Endometrial microvascular endothelial cells (primary cell): ENCODE data around the gene NCEH1. TPM values are rescaled to one million over a fixed set of nuclear protein-coding genes. Genes with fewer than 3 reads are reported as not detected.
"Not testable (repeated sequence)": the region's sequence is repeated elsewhere in the genome, so short reads cannot be mapped to it uniquely, and the experiment has no call there.

ENCODE experiments used
- in situ Hi-C: cut with HindIII; loops from 2 replicates; pipeline ENCODE4 v1.10.0; 2017; ENCODE audit warnings: low sequenced_read_pairs, low pct_unique_long_range_greater_than_20kb; ENCODE audit errors: inconsistent ontology term
- total RNA-seq: library from RNA; depleted of rRNA; stranded (reverse); fragments of >200 nt; gene quantifications from one replicate; pipeline ENCODE4 v1.2.3, GENCODE V29; 2015; ENCODE audit errors: inconsistent ontology term

NCEH1 gene
- total RNA-seq, result 45.5 TPM

- in situ Hi-C loops, result no loop called here
Observed at GRCh38 chr3:172710664-172711453, at the start of gene NCEH1. Gene NCEH1, minus strand, starts transcription at chr3:172711067. Its CDS starts 83 bp downstream, at chr3:172710984.

- in situ Hi-C loops, result not testable (repeated sequence)
Observed at GRCh38 chr3:172760416-172760815, 49.5 kb upstream of the NCEH1 start.

GRCh38 chr3:172753125-172753524, 42.3 kb upstream of the NCEH1 start:
- in situ Hi-C loops, result no loop called here

GRCh38 chr3:172752651-172753050, 41.8 kb upstream of the NCEH1 start:
- in situ Hi-C loops, result no loop called here

DNA sequence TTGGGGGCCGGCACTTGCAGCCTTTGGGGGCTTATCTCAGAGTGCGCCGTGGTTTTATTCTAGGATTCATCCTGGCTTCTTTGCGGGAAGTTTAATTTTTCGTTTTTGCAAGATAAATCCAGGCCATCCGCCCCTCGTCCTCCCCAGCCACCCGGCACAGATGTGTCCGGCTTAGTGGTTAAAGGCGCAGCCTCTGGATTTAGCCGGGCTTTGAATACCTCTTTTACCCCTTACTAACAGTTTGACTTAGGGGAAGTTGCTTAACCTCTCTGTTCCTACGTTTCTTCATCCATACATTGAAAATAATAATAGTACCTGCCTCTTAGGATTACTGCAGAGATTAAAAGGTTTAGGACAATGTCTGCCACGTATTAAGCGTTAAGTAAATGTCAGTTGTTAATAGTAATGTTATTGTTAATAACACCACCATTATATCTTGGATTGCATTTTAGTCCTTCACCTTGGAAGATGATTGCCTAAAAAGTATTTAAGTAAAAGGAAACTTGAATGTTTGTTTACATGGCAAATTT, 40.4 kb upstream of the NCEH1 start:
- in situ Hi-C loops, result no loop called here

DNA sequence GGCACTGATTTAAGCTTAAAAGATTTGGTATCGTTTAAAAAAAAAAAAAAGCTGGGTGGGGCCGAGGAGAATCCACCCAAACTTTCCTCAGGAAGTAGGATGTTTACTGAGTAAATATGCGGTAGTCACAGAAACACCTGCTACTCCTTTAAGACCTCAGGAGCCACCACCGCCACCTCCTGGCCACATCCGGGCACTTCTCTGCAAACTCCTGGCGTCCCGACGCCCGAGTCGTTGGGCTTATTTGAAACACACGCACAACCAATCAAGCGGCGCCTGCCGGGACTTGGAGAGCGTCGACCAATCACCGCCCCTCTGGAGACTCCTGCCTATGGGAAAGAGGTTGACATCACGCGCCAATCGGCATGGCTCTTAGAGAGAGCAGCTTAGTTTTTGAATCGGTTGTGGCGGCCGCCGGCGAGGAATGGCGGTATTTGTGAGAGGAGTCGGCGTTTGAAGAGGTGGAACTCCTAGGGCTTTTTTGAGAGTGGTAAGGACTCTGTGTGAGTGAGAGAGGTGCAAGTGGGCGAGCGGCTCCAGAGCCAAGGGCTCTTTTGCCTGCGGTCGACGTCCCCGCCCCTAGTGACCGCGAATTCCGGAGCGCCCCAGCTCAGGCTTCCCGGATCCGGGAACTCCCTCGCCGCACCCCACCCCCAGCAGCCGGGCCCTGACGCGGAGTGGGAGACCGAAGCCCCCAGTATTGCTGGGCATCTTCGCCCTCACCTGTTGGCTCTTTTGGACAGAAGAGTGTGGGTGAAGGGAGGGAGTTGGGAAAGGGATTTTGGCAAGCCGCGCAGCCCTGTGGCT, 39.7 kb upstream of the NCEH1 start, which contains the start of gene ECT2:
Gene ECT2, plus strand, starts transcription at position 359 of the 807 bp plus-strand sequence. CDS start 3,805 bp downstream, outside the sequence.
- in situ Hi-C loops, result no loop called here

DNA sequence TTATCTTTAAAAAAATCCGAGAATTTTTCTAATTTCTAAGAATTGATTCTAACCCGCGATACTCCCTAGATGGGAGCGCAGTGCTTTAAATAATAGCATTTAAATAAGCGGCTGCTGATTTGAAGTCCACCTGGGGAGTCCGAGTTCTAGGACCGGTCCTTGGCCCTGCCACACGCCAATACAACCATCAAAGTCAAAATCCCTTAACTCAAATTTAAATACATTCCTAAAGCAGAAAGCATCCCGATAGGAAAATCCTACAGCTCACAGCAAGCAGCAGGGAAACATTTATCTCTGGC, 39.2 kb upstream of the NCEH1 start:
- in situ Hi-C loops, result no loop called here

DNA sequence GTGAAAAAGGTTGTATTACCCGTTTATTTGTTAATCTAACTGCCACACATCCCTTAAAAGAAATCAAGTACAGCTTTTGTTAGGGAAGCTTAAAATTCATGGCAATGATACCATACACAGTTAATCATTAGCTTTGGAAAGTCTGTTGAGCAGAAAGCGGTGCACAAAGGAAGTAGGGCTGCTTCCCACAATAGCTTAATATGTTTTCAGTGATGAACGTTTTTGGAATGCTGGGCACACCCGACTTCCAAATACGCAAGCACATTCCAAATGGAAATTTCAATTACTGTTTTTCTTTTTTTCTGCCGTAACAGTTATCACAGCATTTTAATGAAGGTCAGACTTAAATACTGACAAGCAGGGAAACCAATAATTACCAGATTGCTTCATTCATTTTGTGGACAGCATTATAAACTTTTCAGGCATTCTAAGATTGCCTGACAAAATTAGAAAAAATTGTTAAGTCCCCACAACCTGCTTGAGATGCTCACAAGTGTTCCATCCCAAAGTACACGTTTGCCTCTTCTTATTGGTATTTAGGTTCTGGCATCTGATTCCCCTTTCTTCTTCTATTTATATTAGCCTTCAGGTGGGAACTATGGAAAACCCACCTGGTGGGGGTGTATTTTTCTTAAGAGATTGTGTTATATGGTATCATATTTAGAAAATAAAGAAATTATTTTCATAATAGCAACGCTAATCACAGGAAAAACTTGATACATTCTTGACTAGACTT, 38.5 kb upstream of the NCEH1 start:
- in situ Hi-C loops, result no loop called here

- in situ Hi-C loops, result no loop called here
Observed at GRCh38 chr3:172746475-172746874, 35.6 kb upstream of the NCEH1 start.

DNA sequence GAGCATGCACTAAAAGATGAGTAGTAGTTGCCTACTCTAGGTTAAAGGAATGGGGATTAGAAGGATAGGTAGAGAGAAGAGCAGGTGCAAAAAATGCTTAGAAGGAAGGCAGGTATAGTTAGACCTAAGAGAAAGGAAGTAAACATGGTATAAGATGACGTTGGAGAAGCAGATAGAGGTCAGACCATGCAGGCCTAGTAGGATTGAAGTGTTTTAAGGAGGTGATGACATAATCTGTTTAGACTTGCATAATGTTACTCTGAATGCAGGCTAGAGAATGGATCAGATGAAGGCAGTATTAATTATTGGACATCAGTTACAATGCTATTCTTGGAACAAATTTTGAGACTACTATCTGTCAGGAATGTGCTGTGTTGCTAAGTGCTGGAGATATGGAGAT, 28.6 kb upstream of the NCEH1 start:
- in situ Hi-C loops, result no loop called here

GRCh38 chr3:172735014-172735413, 24.1 kb upstream of the NCEH1 start:
- in situ Hi-C loops, result no loop called here

DNA sequence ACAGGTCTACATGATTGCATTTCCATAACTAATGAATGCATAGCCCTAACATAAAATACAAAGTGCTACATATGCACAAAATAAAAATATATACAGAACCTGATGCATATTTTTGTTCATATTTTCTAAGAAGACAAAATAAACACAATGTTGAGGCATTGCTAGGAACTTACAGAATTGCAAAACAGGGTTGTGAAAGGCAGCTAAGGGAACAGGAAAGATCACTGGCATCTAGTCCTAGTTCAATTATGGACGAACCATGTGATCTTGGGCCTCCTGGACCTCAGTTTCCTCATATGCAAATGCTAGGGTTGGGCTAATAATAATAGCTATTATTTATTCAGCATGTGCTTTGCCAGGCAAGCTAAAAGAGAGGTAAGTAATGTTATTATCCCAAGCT, 15.5 kb upstream of the NCEH1 start:
- in situ Hi-C loops, result no loop called here

- in situ Hi-C loops, result not testable (repeated sequence)
Observed at GRCh38 chr3:172722536-172723040, 11.7 kb upstream of the NCEH1 start.

DNA sequence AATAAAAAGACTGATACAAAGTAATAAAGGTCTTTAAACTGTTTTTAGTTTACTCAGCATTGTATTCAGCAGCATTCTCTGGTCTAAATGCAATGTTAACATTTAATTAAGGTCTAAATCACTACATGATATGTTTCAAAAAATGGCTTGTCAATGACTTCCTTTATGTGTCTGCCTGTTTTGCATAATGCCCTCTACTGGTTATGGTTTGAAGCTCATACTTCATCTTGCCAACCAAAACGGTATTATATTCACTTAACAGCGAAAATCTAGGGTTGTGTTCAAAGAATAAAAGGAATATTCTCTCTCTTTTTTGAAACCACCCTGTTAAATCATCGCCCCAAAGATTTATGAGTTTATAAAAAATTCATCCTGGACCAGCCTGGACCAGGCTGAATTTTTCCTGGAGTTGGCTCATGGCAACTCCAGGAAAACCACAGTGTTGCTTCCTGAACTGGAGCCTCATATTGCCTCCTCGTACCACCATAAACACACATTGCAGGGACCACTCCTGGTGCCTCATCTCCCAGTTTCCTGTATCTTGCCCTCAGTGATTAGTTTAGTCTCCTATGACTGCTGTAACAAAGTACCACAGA, 6.7 kb upstream of the NCEH1 start:
- in situ Hi-C loops, result no loop called here

DNA sequence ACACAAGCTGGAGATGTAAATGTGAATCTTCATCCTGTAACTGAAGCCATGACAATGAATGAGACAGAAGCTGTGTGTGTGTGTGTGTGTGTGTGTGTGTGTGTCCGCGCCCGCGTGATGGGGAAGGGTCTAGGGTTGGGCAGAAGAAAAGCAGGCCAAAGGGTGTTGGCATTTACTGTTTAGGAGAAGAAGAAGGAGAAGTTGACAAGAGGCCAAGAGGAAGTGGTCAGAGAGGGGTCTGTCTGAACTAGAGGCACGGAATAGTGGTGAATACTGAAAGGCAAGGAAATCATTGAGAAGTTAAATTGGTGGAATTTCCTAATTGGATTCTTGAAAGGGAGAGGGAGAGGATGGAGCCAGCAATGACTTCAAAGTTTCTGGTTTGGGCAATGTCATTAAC, 5.6 kb upstream of the NCEH1 start:
- in situ Hi-C loops, result no loop called here

- in situ Hi-C loops, result no loop called here
Observed at GRCh38 chr3:172713316-172713715, 2.4 kb upstream of the NCEH1 start.

- in situ Hi-C loops, result no loop called here
Observed at GRCh38 chr3:172711454-172711795, 558 bp upstream of the NCEH1 start.

DNA sequence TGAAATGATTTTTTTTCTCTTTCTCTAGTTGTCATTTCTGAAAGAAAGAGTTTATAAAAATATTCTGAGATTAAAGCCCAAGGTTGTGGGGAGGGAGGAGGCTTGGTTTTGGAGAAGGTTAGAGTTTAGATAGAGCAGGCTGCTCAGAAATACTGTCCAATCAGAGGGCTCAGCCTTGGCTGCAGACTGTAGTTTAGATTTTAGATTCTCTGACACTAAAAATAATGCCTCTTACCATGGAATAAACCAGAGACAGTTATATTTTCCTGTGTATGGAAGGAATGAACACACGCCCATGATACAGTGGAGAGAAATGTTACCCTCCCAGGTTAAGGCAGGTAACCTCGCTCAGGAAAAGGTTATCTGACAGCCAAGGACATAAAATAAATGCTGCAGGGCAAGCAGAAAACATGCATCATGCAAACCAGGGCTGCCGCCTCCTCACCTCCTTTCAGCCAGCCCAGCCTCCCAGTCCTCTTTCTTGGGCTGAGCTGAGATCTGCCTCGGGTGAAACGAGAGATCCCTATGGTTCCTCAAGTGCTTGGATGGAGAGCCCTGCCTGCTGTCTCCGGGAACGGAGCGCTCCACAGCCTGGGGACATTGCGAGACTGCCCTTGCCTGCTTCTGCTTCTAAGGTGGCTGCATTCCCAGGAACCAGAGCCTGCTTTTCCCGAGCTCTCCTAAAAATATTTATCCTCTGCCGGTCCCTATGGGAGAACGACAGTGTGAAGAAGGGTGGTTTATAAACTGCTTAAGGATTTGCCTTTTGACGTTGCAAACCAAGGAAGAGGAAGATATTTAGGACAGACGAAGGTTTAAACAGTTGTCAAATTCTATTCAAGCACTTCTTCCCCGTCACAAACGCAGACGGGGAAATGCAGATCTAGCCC, 848 bp downstream of the NCEH1 start:
- in situ Hi-C loops, result no loop called here
